Measurements from ENCODE around the gene PSD4.

DNA sequence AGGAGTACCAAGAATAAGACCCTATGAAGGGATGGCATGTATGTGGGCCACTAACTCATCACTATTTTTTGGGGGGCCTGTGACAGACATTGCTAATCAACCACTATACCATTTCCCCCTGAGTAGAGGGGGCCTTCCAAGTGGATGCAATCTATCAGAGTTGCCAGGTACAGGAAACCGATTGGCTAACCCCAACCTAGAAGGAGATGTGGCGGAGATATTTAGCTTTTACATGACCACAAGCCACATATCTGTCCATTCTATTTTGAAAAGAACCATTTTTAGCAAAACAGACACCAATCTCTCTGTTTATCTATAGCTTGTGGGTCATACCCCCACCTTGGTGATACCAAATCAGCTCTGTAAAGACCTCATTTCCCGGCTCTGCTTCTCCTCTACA, 53.9 kb downstream of the PSD4 start:
- TF ChIP-seq, protein P1, sequence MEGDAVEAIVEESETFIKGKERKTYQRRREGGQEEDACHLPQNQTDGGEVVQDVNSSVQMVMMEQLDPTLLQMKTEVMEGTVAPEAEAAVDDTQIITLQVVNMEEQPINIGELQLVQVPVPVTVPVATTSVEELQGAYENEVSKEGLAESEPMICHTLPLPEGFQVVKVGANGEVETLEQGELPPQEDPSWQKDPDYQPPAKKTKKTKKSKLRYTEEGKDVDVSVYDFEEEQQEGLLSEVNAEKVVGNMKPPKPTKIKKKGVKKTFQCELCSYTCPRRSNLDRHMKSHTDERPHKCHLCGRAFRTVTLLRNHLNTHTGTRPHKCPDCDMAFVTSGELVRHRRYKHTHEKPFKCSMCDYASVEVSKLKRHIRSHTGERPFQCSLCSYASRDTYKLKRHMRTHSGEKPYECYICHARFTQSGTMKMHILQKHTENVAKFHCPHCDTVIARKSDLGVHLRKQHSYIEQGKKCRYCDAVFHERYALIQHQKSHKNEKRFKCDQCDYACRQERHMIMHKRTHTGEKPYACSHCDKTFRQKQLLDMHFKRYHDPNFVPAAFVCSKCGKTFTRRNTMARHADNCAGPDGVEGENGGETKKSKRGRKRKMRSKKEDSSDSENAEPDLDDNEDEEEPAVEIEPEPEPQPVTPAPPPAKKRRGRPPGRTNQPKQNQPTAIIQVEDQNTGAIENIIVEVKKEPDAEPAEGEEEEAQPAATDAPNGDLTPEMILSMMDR (IDR thresholded peaks at IDR 0.05 in 8 of 11, conservative IDR thresholded peaks at IDR 0.05 in 3 of 11) = no peak
- TF ChIP-seq POLR2A (IDR thresholded peaks at IDR 0.05) = no peak
- TF ChIP-seq POLR2AphosphoS5 (IDR thresholded peaks at IDR 0.05) = no peak
